Stimulated activated CD4-positive, alpha-beta T cell treated with anti-CD3 and anti-CD28 coated beads, TNF-alpha, amount 100 ng/mL, for 1 hour (primary cell): ENCODE results near the gene XRCC5.

Experiments used
- DNase-seq, 3 donors: peaks; one replicate each; pipeline ENCODE4 v3.0.0-alpha.2; 2020; ENCODE audit warnings: low read depth in 3 of 3, low spot score in 1 of 3

XRCC5 gene

DNA sequence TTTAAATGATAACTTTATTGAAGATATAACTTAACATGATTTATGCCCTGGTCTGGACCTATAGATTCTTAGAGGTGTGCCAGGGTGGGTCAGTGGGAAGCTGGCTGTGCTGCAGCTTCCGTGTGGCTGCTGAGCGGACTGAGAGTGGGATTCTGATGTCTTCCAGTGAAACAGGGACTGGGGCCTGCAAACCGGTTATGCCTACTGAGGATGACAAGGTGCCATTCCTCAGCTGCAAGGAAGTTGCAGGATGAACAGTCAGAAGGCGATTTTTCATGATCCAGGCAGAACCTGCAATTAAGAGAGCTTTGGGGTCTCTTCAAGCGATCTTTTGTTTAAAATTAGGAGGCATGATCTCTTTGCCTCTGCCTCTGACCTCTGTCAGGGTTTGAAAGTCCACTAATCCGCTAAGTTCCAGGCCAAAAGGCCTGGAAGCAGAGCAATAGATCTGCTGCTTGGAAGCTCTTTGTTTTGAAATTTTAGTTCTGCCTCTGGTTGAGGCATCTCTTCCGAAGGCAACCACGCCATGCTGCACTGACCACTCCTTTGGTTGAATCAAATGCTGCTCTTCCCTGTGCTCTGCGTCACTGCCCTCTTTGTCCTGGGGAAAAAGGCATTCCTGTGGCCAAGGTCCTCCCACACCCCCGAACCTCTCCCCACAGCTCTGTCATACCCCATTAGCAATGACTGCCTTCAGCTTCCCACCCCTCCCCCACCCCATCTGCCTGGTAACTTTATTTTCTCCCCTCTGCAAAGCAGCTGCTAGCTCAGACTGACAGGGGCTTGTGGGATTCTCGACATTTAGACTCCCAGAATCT lies 25.5 kb upstream of the XRCC5 start:
- no peak for DNase-seq

DNA sequence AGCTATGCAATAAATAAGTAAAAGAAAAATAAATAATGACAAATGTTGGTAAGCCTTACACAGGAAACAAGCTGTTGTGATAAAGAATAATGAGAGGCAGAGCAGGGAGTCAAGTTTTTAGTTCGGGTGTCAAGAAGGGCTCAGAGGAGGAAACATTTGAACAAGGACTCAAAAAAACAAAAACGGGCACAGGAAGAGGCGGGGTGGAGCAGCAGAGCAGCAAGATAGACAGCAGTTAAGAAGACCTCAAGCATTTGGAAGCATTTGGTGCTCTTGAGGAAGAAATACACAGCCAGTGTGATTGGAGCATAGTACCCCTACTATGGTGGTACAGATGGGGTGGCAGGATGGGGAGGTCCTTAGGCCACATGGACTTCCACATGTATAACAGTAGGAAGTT lies 24.6 kb upstream of the XRCC5 start:
- DNase-seq, result no peak

- no peak for DNase-seq
These were observed 22.8 kb upstream of the XRCC5 start for GRCh38 chr2:216086207-216086893.

GRCh38 chr2:216090369-216090786 lies 18.8 kb upstream of the XRCC5 start:
- DNase-seq, result no peak

DNA sequence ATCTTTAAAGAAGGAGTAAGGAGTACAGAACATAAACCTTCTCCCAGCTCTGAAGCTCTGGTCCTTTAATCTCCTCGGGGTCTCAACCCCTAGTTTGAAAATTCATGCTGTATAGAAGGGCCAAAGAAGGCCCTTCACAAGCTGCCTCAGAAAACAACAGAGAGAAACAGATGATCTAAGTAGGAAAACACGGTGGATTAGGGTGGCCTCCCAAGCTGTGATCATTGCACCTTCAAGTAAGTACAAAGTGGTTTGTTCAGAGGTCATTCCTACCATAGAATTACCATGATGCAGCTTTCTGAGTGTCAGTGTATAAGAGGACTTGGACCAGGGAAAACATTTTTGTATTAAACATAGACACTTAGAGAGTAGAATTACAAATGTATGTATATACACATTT lies 16.5 kb upstream of the XRCC5 start:
- DNase-seq, result no peak

- DNase-seq, result no peak
These were observed 14.4 kb upstream of the XRCC5 start for GRCh38 chr2:216094701-216095100.

- no peak for DNase-seq
These were observed 10.5 kb upstream of the XRCC5 start for GRCh38 chr2:216098421-216099334.

DNA sequence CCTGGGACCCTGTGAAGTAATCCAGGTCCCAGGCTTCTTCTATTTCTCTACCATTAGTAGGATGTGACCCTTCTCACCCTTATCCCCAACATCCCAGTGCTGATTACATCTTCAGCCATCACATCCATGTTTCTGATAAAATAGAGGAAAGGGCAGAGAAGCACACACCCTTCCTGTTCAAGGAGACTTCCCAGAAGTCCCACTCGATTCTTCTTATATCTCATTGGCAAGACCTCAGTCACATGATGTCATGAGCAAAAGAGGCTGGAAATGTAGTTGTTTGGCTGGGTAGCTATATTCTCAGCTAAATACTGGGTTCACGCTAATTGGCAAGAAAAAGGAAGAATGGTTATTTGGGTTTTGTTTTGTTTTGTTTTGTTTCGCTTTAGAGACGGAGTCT lies 8.0 kb upstream of the XRCC5 start:
- no peak for DNase-seq

DNA sequence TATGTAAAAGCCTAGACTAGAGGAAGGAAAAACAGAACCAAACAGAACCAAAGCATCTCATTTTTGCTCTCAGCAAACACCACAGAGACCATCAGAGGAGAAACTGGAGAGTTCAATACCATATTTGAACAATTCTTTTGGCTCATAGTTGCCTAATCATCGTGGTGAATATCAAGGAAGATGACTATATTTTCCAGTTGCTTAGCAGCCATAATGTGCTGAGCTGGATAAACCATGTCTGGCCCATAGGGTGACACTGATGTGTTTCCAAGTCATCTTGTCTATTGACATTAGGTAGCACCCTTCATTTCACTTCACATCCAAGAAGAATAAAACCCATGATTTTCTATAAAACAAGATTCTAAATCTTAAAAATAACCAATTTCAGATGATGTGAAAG lies 5.9 kb upstream of the XRCC5 start:
- DNase-seq, result no peak

DNA sequence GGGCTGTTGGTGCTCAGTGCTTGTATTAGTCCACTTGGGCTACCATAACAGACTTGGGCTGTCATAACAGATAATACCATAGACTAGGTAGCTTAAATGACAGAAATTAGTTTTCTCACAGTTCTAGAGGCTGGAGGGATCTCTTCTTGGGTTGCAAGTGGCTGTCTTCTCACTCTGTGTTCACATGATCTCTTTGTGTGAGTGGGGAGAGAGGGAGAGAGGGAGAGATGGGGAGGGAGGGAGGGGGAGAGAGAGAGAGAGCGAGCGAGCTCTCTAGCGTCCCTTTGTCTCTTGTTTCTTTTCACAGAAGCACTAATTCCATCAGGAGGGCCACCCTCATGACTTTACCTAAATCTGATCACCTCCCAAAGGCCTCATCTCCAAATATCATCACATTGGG lies 4.5 kb upstream of the XRCC5 start:
- no peak for DNase-seq

DNA sequence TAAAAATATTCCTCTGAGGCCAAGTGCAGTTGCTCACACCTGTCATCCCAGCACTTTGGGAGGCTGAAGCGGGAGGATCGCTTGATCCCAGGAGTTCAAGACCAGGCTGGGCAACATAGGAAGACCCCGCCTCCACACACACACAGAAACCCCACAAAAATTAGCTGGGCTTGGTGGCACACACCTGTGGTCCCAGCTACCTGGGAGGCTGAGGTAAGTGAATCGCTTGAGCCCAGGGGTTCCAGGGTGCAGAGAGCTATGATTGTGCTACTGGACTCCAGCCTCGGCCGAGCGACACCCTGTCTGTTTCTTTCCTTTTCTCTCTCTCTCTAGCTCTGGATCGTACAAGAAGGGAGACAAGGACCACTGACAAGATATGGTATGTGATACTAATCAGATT lies 1.8 kb upstream of the XRCC5 start:
- DNase-seq, result no peak

- no peak for DNase-seq
These were observed 1.4 kb upstream of the XRCC5 start for GRCh38 chr2:216107760-216108159.

DNA sequence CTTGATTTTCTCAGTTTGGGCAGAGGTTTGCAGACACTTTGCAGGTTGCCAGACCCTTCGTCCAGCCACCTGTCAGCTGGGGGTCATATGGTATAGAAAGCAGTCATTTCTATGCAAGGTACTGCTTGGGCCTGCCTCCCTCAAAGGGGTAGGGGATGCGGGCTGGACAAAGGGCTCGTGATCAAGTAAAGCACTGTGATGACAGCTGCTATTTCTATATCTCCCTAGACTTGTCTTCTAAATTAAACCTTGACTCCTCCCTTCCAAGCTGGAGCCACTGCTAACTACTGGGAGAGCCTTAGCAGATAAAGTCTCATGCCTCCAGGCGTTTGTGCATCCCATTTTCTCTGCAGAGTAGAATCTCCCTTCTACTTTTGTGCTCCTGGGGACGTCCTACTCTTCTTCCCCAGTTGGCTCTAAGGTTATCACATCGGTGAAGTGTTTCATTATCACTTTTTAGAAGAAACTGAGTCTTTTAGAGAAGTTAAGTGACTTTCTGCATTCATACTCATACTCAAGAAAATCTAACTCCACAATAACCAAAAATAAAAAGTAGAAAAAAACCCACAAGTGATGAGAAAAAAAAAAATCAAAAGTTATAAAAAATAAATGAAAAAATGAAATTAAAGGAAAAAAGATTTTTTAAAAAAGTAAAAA lies 710 bp upstream of the XRCC5 start:
- DNase-seq, result no peak

DNA sequence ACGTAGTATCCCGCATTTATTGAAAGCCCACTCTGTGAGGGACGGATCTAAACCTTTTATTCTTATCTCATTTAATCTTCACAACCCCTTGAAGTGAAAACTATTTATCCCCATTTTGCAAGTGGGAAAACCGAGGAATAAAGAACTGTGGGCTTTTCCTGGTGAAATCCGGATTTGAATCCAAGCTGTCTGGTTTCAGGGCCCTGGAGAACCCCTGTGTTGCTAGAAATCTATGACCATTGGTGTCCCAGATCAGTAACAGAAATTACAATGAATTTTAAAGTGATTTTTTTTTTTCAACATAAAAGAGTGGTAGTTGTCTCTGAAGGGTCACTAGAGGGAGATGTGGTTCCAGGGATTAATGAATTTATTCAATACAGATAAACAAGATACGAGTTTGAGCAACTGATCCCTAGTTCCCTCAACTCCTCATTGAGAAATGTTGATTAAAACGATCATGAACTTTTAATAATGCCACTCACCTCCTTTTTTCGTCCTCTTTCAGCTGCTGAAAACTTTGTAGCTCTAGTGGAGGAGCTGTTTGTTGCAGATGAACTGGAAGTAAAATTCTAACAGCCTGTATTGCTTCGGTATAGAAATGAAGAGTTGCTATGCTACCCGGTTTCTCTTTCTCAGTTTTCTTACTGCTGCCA lies 940 bp downstream of the XRCC5 start:
- no peak for DNase-seq

- DNase-seq, result no peak
These were observed 1.5 kb downstream of the XRCC5 start for GRCh38 chr2:216110620-216111019.

DNA sequence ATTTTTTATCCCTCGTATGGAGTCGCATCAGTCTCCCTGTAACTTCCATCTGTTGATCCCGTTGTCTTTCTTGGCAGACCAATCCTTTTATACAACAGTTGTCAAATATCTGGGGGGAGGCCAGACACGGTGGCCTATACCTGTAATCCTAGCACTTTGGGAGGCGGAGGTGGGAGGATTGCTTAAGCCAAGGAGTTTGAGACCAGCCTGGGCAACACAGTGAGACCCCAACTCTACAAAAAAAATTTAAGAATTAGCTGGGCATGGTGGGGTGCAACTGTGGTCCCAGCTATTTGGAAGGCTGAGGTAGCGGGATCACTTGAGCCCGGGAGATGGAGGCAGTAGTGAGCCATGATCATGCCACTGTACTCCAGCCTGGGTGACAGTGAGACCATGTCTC lies 2.0 kb downstream of the XRCC5 start:
- no peak for DNase-seq

DNA sequence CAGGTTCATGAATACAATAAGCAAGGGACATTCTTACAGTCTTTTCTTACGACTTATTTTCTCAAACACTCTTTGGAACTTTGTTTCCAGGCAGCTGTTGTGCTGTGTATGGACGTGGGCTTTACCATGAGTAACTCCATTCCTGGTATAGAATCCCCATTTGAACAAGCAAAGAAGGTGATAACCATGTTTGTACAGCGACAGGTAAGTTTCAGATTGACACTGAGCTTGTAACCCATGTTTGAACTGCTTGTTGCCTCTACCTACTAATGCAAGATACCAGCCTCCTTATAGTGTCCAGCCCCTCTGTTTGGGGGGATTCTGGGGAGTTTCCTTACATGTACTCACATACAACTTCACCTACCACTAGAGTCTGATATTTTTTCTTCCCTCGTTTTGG lies 3.8 kb downstream of the XRCC5 start:
- no peak for DNase-seq

GRCh38 chr2:216113572-216113971 lies 4.4 kb downstream of the XRCC5 start:
- no peak for DNase-seq

DNA sequence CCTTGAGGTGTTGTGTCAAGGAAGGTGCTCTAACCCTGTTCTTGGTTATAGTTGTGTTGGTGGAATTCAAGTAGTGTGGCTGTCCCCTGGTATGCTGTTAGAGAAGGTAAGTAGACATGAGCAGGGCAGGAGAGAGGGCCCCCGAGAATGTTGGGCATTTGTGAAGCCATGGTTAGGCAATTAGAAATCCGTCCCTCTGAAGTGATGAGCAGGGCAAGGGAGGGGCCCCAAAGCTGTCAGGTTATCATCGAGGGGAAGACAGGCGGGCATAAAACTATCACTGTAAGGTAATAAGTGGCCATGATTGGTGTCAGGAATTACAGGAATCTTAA lies 5.2 kb downstream of the XRCC5 start:
- no peak for DNase-seq

- peak; percentile 94 to 97 (median 96) for DNase-seq
These were observed 5.8 kb downstream of the XRCC5 start for GRCh38 chr2:216114714-216115531.
